HEK293 (cell line): ENCODE data around the gene FAM174A.

ENCODE experiments used
- CTCF ChIP-seq: fragments of 450-650 bp; formaldehyde crosslinking; IDR thresholded peaks from 2 replicates; pipeline ENCODE4 v1.5.1; 2016; ENCODE audit warnings: missing biosample characterization, missing genetic modification characterization
- ZSCAN16 ChIP-seq: fragments of 450-650 bp; formaldehyde crosslinking; IDR thresholded peaks from 2 replicates; pipeline ENCODE4 v1.5.1; 2016; ENCODE audit warnings: missing biosample characterization, missing genetic modification characterization

- TF ChIP-seq CTCF (no peak), ZSCAN16 (no peak)
These were observed 39.5 kb downstream of the FAM174A start for GRCh38 chr5:100574716-100575115.
